ENCODE measurements around the gene HOXD8. TPM values are rescaled to one million over a fixed set of nuclear protein-coding genes. Genes with fewer than 3 reads are reported as not detected.

The HOXD8 gene
- total and polyA plus RNA-seq, 9 of the 15 experiments (the other 6 are each of a cell fraction or from before 2014, with no cell fraction given): 0.04 to 0.15 TPM; not detected in 7

DNA sequence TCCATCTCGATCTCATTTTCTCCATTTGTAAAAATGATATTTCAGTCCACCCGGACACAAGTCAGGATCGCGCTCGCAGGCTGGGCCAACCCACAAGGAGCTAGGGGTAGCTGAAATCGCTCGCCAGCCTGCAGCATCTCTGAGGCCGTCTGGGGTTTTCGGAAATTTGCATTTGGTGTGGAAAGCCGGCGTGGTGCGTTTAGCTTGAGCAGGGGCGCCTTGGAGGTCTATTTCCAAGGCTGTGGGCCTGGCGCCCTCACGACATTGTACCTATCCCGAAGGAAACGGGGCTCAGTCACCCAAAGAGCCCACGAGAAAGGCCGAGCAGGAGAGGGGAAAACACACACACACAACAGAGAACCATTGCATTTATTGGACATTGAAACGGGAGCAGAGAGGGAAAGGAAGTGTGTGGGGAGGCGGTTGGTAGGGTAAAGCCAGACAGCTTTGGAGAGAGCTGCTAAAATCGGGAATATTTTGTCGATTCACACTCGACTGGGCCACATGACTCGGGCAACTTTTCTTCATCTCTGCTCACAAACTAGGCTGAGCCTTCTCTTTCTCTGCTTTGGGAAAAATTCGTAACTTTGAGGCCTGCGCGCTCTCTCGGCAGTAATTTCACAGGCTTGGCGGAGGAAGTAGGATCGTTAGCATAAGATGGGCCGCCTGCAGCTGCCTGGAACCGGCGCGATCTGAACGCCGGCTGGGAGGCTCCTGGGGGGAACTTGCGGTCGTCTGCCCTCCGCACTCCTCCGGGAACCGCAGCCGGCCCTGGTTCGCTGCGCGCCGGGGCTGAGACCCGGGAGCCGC is 1.1 kb upstream of the HOXD8 start:
- Histone ChIP-seq H3K27me3 (ENCODE audit: control insufficient read depth in 2 of 2, insufficient read depth in 2 of 2, low read length in 2 of 2) (peaks cover 58 to 69% of the 10 kb centered on the region in 2 experiments), H4K20me1 (replicated peaks; ENCODE audit: control insufficient read depth, insufficient read depth, low read length) (0 out of 2 replicates have a peak, but pooled peaks cover 8% of the 10 kb centered on the region), H3K9me1 (ENCODE audit: control insufficient read depth, insufficient read depth, low read length) (no peaks in the 10 kb centered on the region), H3K36me3 (ENCODE audit: control insufficient read depth, insufficient read depth, low read length) (no peaks in the 10 kb centered on the region), H3K4me2 (ENCODE audit: insufficient read depth, low read length) (no peak overlapping the region), H3K4me3 (no peak overlapping the region), H3K9me3 (replicated peaks; ENCODE audit: control insufficient read depth, insufficient read depth, low read depth, low read length) (no peaks in the 10 kb centered on the region), H2AFZ (ENCODE audit: low read depth, low read length) (no peak overlapping the region), H3K79me2 (ENCODE audit: control insufficient read depth, insufficient read depth, low read length) (no peaks in the 10 kb centered on the region), H3K9ac (ENCODE audit: insufficient read depth in 1 of 2, low read depth in 2 of 2, low read length in 2 of 2) (no peak overlapping the region), H3K4me1 (replicated peaks in 1 of 2; ENCODE audit: control insufficient read depth in 2 of 2, insufficient read depth in 2 of 2, low read length in 2 of 2) (peaks cover 0 to 22% of the 10 kb centered on the region in 2 experiments; a peak in 2 of 5 replicates), H3K27ac (ENCODE audit: extremely low read depth, low read depth, low read length) (no peak overlapping the region)
- no TSS peak for BruUV-seq (replicated peaks)
- ATAC-seq (no peak), DNase-seq (ENCODE audit: extremely low read depth in 1 of 4, low spot score in 3 of 4) (no peak), FAIRE-seq (no peak)
- CTCF ChIA-PET (ENCODE audit: low intra/inter-chr PET ratio): interaction anchor here (0.6 to 2.5 kb wide), 5 partner anchors 524 to 1033 kb away, joined by 3 to 18 read pairs (median 5); no protein-coding TSS in a partner anchor
- 24% methylated on average over 49 of the region's 49 CpGs for WGBS (ENCODE audit: insufficient coverage, low coverage, missing lambda C conversion rate)
- POLR2A ChIA-PET: interaction anchor here (0.7 kb wide), 1 partner anchor 301 kb away, joined by 3 read pairs; no protein-coding TSS in a partner anchor
- intact Hi-C loops (cut with micrococcal nuclease) (loop anchor here (5.0 kb wide), 2 partner anchors 424 to 684 kb away; no protein-coding TSS in a partner anchor), in situ Hi-C loops (cut with MboI) (loop anchor here (5.0 to 25.0 kb wide), 4 partner anchors 509 to 1634 kb away; no protein-coding TSS in a partner anchor)
- TF ChIP-seq, protein P1, sequence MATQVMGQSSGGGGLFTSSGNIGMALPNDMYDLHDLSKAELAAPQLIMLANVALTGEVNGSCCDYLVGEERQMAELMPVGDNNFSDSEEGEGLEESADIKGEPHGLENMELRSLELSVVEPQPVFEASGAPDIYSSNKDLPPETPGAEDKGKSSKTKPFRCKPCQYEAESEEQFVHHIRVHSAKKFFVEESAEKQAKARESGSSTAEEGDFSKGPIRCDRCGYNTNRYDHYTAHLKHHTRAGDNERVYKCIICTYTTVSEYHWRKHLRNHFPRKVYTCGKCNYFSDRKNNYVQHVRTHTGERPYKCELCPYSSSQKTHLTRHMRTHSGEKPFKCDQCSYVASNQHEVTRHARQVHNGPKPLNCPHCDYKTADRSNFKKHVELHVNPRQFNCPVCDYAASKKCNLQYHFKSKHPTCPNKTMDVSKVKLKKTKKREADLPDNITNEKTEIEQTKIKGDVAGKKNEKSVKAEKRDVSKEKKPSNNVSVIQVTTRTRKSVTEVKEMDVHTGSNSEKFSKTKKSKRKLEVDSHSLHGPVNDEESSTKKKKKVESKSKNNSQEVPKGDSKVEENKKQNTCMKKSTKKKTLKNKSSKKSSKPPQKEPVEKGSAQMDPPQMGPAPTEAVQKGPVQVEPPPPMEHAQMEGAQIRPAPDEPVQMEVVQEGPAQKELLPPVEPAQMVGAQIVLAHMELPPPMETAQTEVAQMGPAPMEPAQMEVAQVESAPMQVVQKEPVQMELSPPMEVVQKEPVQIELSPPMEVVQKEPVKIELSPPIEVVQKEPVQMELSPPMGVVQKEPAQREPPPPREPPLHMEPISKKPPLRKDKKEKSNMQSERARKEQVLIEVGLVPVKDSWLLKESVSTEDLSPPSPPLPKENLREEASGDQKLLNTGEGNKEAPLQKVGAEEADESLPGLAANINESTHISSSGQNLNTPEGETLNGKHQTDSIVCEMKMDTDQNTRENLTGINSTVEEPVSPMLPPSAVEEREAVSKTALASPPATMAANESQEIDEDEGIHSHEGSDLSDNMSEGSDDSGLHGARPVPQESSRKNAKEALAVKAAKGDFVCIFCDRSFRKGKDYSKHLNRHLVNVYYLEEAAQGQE (IDR thresholded peaks at IDR 0.05; ENCODE audit: borderline replicate concordance): peak; percentile 8; the same call in 1 of the 2 replicates
- TF ChIP-seq, protein P1 (CRISPR knock-in tag; IDR thresholded peaks at IDR 0.05; ENCODE audit: low read depth): no peak
- TF ChIP-seq RNF2 (IDR thresholded peaks at IDR 0.05) (0 out of 2 replicates have a peak, but pooled peaks have one; percentile 16), CBX2 (IDR thresholded peaks at IDR 0.05; ENCODE audit: insufficient read depth, low read length, poor library complexity, severe bottlenecking) (peak; percentile 62), CBX8 (IDR thresholded peaks at IDR 0.05; ENCODE audit: borderline replicate concordance, extremely low read depth, low read depth, low read length, poor library complexity, severe bottlenecking) (peak; percentile 0), RFX7 (CRISPR knock-in tag; IDR thresholded peaks at IDR 0.05) (no peak)
- TF ChIP-seq, protein P2, sequence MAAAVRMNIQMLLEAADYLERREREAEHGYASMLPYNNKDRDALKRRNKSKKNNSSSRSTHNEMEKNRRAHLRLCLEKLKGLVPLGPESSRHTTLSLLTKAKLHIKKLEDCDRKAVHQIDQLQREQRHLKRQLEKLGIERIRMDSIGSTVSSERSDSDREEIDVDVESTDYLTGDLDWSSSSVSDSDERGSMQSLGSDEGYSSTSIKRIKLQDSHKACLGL (CRISPR knock-in tag; IDR thresholded peaks at IDR 0.05; ENCODE audit: borderline replicate concordance, poor library complexity, severe bottlenecking): no peak
- TF ChIP-seq, protein P3, sequence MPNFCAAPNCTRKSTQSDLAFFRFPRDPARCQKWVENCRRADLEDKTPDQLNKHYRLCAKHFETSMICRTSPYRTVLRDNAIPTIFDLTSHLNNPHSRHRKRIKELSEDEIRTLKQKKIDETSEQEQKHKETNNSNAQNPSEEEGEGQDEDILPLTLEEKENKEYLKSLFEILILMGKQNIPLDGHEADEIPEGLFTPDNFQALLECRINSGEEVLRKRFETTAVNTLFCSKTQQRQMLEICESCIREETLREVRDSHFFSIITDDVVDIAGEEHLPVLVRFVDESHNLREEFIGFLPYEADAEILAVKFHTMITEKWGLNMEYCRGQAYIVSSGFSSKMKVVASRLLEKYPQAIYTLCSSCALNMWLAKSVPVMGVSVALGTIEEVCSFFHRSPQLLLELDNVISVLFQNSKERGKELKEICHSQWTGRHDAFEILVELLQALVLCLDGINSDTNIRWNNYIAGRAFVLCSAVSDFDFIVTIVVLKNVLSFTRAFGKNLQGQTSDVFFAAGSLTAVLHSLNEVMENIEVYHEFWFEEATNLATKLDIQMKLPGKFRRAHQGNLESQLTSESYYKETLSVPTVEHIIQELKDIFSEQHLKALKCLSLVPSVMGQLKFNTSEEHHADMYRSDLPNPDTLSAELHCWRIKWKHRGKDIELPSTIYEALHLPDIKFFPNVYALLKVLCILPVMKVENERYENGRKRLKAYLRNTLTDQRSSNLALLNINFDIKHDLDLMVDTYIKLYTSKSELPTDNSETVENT (CRISPR knock-in tag; IDR thresholded peaks at IDR 0.05): no peak

Measured in K562 (cell line).